ENCODE measurements around the gene MPRIP. TPM values are rescaled to one million over a fixed set of nuclear protein-coding genes. Genes with fewer than 3 reads are reported as not detected.

Gene MPRIP
- total and polyA plus RNA-seq, 2 of the 13 experiments (the other 11 are each of a cell fraction or from before 2014, with no cell fraction given): 50.2 to 52.4 TPM

DNA sequence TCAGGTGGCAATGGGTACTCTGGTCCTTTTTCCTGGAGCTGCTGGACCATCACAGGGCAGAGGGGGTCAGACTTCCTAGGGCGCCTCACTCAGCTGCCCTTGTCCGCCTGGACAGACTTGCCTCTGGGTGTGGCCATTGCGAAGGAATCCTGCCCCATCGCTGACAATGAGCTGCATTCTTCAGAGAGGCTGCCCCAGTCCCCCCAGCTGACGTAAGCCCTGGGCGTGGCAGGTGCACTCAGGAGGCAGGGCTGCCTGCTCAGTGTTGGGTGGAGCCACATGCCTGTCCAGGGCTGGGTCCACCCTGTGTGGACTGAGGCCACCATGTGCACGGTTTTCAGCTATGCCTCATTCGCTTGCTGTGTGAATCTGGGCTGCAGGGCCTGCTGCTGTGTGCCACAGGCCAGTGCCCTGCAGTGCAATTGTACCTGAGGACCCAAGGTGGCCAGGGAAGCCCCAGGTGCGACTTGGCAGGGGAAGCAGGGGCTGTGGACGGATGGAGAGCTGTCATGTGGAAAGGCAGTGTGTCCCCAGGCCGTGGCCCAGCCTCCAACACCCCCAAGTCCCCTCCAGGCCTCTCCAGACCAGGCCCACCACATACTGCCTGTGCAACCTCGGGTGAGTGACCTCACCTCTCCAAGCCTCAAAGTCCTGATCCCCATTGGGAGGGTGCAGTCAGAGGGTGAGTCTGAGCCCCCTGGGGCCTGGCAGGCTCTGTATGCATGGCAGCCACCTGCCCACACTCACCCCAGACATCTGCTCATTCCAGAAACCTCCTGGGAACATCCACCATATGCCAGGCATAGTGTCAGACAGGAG, 14.0 kb upstream of the MPRIP start (continued):
- TF ChIP-seq, protein P1, sequence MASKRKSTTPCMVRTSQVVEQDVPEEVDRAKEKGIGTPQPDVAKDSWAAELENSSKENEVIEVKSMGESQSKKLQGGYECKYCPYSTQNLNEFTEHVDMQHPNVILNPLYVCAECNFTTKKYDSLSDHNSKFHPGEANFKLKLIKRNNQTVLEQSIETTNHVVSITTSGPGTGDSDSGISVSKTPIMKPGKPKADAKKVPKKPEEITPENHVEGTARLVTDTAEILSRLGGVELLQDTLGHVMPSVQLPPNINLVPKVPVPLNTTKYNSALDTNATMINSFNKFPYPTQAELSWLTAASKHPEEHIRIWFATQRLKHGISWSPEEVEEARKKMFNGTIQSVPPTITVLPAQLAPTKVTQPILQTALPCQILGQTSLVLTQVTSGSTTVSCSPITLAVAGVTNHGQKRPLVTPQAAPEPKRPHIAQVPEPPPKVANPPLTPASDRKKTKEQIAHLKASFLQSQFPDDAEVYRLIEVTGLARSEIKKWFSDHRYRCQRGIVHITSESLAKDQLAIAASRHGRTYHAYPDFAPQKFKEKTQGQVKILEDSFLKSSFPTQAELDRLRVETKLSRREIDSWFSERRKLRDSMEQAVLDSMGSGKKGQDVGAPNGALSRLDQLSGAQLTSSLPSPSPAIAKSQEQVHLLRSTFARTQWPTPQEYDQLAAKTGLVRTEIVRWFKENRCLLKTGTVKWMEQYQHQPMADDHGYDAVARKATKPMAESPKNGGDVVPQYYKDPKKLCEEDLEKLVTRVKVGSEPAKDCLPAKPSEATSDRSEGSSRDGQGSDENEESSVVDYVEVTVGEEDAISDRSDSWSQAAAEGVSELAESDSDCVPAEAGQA (IDR thresholded peaks at IDR 0.05; ENCODE audit: low read depth): peak; percentile 55; the same call in 1 of the 2 replicates
- TF ChIP-seq, protein P1 (CRISPR knock-in tag; IDR thresholded peaks at IDR 0.05; ENCODE audit: borderline replicate concordance): no peak
- peak; percentile 93 for TF ChIP-seq ZNF292 (CRISPR knock-in tag; IDR thresholded peaks at IDR 0.05; ENCODE audit: borderline replicate concordance, low read depth)
- TF ChIP-seq ZNF616 (CRISPR knock-in tag; IDR thresholded peaks at IDR 0.05; ENCODE audit: low read depth): no peak
- peak; percentile 83 for TF ChIP-seq ZNF724P (CRISPR knock-in tag; IDR thresholded peaks at IDR 0.05; ENCODE audit: borderline replicate concordance)
- TF ChIP-seq SALL1 (CRISPR knock-in tag; IDR thresholded peaks at IDR 0.05): peak; percentile 87
- TF ChIP-seq NR2C2 (CRISPR knock-in tag; IDR thresholded peaks at IDR 0.05; ENCODE audit: borderline replicate concordance): 0 out of 2 replicates have a peak, but pooled peaks have one; percentile 34
- TF ChIP-seq SPEN (CRISPR knock-in tag; IDR thresholded peaks at IDR 0.05; ENCODE audit: low read depth): peak; percentile 65; the same call in 1 of the 2 replicates
- TF ChIP-seq NFIB (CRISPR knock-in tag; IDR thresholded peaks at IDR 0.05; ENCODE audit: borderline replicate concordance): no peak
- peak; percentile 36; the same call in 1 of the 2 replicates for TF ChIP-seq ZBTB7A (CRISPR knock-in tag; IDR thresholded peaks at IDR 0.05)
- no peak for TF ChIP-seq TBP (CRISPR knock-in tag; IDR thresholded peaks at IDR 0.05)
- TF ChIP-seq, protein P2, sequence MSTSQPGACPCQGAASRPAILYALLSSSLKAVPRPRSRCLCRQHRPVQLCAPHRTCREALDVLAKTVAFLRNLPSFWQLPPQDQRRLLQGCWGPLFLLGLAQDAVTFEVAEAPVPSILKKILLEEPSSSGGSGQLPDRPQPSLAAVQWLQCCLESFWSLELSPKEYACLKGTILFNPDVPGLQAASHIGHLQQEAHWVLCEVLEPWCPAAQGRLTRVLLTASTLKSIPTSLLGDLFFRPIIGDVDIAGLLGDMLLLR (CRISPR knock-in tag; IDR thresholded peaks at IDR 0.05): peak; percentile 41; the same call in 1 of the 2 replicates
- TF ChIP-seq, protein P3, sequence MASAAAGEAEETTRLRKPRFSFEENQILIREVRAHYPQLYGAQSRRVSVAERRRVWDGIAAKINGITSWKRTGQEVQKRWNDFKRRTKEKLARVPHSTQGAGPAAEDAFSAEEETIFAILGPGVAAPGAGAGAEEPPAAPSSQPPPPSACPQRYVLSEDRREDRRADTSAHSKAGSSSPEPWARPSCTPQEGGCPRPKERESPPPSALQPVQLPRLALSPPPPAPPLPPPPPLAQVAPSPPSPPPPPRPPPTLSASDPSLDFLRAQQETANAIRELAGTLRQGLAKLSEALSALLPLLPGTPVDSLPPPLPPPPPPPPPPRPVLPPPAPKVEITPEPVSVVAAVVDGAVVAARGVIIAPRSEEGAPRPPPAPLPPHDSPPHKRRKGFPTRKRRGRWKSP (CRISPR knock-in tag; IDR thresholded peaks at IDR 0.05): 0 out of 2 replicates have a peak, but pooled peaks have one; percentile 34
- TF ChIP-seq, protein P4, sequence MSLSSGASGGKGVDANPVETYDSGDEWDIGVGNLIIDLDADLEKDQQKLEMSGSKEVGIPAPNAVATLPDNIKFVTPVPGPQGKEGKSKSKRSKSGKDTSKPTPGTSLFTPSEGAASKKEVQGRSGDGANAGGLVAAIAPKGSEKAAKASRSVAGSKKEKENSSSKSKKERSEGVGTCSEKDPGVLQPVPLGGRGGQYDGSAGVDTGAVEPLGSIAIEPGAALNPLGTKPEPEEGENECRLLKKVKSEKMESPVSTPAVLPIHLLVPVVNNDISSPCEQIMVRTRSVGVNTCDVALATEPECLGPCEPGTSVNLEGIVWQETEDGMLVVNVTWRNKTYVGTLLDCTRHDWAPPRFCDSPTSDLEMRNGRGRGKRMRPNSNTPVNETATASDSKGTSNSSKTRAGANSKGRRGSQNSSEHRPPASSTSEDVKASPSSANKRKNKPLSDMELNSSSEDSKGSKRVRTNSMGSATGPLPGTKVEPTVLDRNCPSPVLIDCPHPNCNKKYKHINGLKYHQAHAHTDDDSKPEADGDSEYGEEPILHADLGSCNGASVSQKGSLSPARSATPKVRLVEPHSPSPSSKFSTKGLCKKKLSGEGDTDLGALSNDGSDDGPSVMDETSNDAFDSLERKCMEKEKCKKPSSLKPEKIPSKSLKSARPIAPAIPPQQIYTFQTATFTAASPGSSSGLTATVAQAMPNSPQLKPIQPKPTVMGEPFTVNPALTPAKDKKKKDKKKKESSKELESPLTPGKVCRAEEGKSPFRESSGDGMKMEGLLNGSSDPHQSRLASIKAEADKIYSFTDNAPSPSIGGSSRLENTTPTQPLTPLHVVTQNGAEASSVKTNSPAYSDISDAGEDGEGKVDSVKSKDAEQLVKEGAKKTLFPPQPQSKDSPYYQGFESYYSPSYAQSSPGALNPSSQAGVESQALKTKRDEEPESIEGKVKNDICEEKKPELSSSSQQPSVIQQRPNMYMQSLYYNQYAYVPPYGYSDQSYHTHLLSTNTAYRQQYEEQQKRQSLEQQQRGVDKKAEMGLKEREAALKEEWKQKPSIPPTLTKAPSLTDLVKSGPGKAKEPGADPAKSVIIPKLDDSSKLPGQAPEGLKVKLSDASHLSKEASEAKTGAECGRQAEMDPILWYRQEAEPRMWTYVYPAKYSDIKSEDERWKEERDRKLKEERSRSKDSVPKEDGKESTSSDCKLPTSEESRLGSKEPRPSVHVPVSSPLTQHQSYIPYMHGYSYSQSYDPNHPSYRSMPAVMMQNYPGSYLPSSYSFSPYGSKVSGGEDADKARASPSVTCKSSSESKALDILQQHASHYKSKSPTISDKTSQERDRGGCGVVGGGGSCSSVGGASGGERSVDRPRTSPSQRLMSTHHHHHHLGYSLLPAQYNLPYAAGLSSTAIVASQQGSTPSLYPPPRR (CRISPR knock-in tag; IDR thresholded peaks at IDR 0.05; ENCODE audit: borderline replicate concordance): peak; percentile 84
- peak; percentile 68; the same call in 1 of the 2 replicates for TF ChIP-seq ZSCAN29 (CRISPR knock-in tag; conservative IDR thresholded peaks at IDR 0.05)
- TF ChIP-seq WIZ (CRISPR knock-in tag; IDR thresholded peaks at IDR 0.05): no peak
